H9 (cell line): ENCODE results near the gene WDR44. TPM values are rescaled to one million over a fixed set of nuclear protein-coding genes. Genes with fewer than 3 reads are reported as not detected.
"Not testable (repeated sequence)": the region's sequence is repeated elsewhere in the genome, so short reads cannot be mapped to it uniquely, and the experiment has no call there.

Experiments used
- DNase-seq: peaks from one replicate; pipeline ENCODE4 v3.0.0-alpha.2; 2017
- H2AFZ ChIP-seq: one replicate; pipeline ENCODE4 v1.6.1; 2013; ENCODE audit warnings: mild to moderate bottlenecking, low read length, control low read depth, moderate library complexity
- H2AK5ac ChIP-seq: 2 replicates; pipeline ENCODE4 v1.6.1; 2013; ENCODE audit warnings: low read length, control low read depth, mixed read lengths; ENCODE audit not compliant: insufficient read length
- H2BK120ac ChIP-seq: one replicate; pipeline ENCODE4 v1.6.1; 2013; ENCODE audit warnings: low read depth, mild to moderate bottlenecking, low read length, control low read depth, inconsistent platforms; ENCODE audit not compliant: poor library complexity, severe bottlenecking
- H2BK12ac ChIP-seq: 2 replicates; pipeline ENCODE4 v1.6.1; 2013; ENCODE audit warnings: low read length, control low read depth, mixed read lengths, low read depth; ENCODE audit not compliant: insufficient read length
- H2BK15ac ChIP-seq: 2 replicates; pipeline ENCODE4 v1.6.1; 2013; ENCODE audit warnings: low read depth, low read length, control low read depth
- H2BK20ac ChIP-seq: one replicate; pipeline ENCODE4 v1.6.1; 2013; ENCODE audit warnings: low read depth, mild to moderate bottlenecking, low read length, control low read depth, inconsistent platforms; ENCODE audit not compliant: poor library complexity, severe bottlenecking
- H2BK5ac ChIP-seq: 2 replicates; pipeline ENCODE4 v1.6.1; 2013; ENCODE audit warnings: low read length, control low read depth, mixed read lengths; ENCODE audit not compliant: insufficient read length
- H3K14ac ChIP-seq: 2 replicates; pipeline ENCODE4 v1.6.1; 2013; ENCODE audit warnings: low read length, control low read depth; ENCODE audit not compliant: insufficient read depth
- H3K18ac ChIP-seq: 2 replicates; pipeline ENCODE4 v1.6.1; 2013; ENCODE audit warnings: low read depth, mild to moderate bottlenecking, mixed read lengths, low read length, control low read depth; ENCODE audit not compliant: insufficient read length
- H3K23ac ChIP-seq: 2 replicates; pipeline ENCODE4 v1.6.1; 2013; ENCODE audit warnings: low read length, control low read depth, mixed read lengths, low read depth; ENCODE audit not compliant: insufficient read length
- H3K23me2 ChIP-seq: 2 replicates; pipeline ENCODE4 v1.6.1; 2013; ENCODE audit warnings: low read depth, mild to moderate bottlenecking, mixed read lengths, low read length, control low read depth; ENCODE audit not compliant: insufficient read length, poor library complexity, severe bottlenecking
- H3K27ac ChIP-seq: 2 replicates; pipeline ENCODE4 v1.5.1; 2013; ENCODE audit warnings: low read length, control low read depth, mixed read lengths, low read depth; ENCODE audit not compliant: insufficient read length
- H3K27me3 ChIP-seq: 2 replicates; pipeline ENCODE4 v1.6.1; 2013; ENCODE audit warnings: low read length, control low read depth, inconsistent platforms; ENCODE audit not compliant: insufficient read depth
- H3K4ac ChIP-seq: 2 replicates; pipeline ENCODE4 v1.6.1; 2013; ENCODE audit warnings: low read depth, mild to moderate bottlenecking, control low read depth, inconsistent platforms, low read length, moderate library complexity
- H3K4me1 ChIP-seq: 2 replicates; pipeline ENCODE4 v1.6.1; 2013; ENCODE audit warnings: low read length, control low read depth, inconsistent platforms; ENCODE audit not compliant: insufficient read depth
- H3K4me2 ChIP-seq: 2 replicates; pipeline ENCODE4 v1.6.1; 2013; ENCODE audit warnings: low read length, control low read depth, mixed read lengths; ENCODE audit not compliant: insufficient read length, insufficient read depth
- H3K56ac ChIP-seq: 2 replicates; pipeline ENCODE4 v1.6.1; 2013; ENCODE audit warnings: low read depth, mild to moderate bottlenecking, mixed read lengths, low read length, control low read depth; ENCODE audit not compliant: insufficient read length
- H3K79me1 ChIP-seq: 2 replicates; pipeline ENCODE4 v1.6.1; 2013; ENCODE audit warnings: low read depth, mild to moderate bottlenecking, moderate library complexity, low read length, control low read depth, inconsistent platforms; ENCODE audit not compliant: insufficient read depth, poor library complexity, severe bottlenecking
- H3K79me2 ChIP-seq: 2 replicates; pipeline ENCODE4 v1.6.1; 2013; ENCODE audit warnings: low read length, control low read depth, inconsistent platforms; ENCODE audit not compliant: insufficient read depth
- H3K9ac ChIP-seq: 2 replicates; pipeline ENCODE4 v1.6.1; 2013; ENCODE audit warnings: low read length, control low read depth, mixed read lengths; ENCODE audit not compliant: insufficient read length; ENCODE audit errors: extremely low read depth
- H3K9me3 ChIP-seq: one replicate; pipeline ENCODE4 v1.6.1; 2013; ENCODE audit warnings: low read depth, low read length, inconsistent platforms; ENCODE audit not compliant: control insufficient read depth
- H3T11ph ChIP-seq: one replicate; pipeline ENCODE4 v1.6.1; 2013; ENCODE audit warnings: mild to moderate bottlenecking, low read length, control low read depth, inconsistent platforms
- H4K20me1 ChIP-seq: one replicate; pipeline ENCODE4 v1.6.1; 2013; ENCODE audit not compliant: control insufficient read depth, insufficient read length, insufficient read depth
- H4K5ac ChIP-seq: 2 replicates; pipeline ENCODE4 v1.6.1; 2013; ENCODE audit warnings: low read depth, mild to moderate bottlenecking, mixed read lengths, low read length, control low read depth; ENCODE audit not compliant: insufficient read length
- H4K8ac ChIP-seq: replicated peaks from 2 replicates; pipeline ENCODE4 v1.6.1; 2013; ENCODE audit warnings: low read length, control low read depth, mixed read lengths, low read depth; ENCODE audit not compliant: insufficient read length
- H4K91ac ChIP-seq: 2 replicates; pipeline ENCODE4 v1.6.1; 2013; ENCODE audit warnings: low read depth, mild to moderate bottlenecking, moderate library complexity, mixed read lengths, low read length, control low read depth; ENCODE audit not compliant: insufficient read length
- H3K27ac Mint-ChIP-seq, 3 experiments: 2 replicates in 2 of 3; 3 replicates in 1 of 3; pipeline ENCODE4 v1.8.0; 2020 to 2021; ENCODE audit warnings: mixed read lengths in 3 of 3, mild to moderate bottlenecking in 1 of 3, moderate library complexity in 1 of 3
- H3K27me3 Mint-ChIP-seq: 2 replicates; pipeline ENCODE4 v1.8.0; 2021; ENCODE audit warnings: low read depth, mild to moderate bottlenecking, moderate library complexity, mixed read lengths
- H3K36me3 Mint-ChIP-seq, 3 experiments: 2 replicates in 2 of 3; 3 replicates in 1 of 3; pipeline ENCODE4 v1.8.0; 2020 to 2021; ENCODE audit warnings: low read depth in 3 of 3, mixed read lengths in 3 of 3; ENCODE audit not compliant: insufficient read depth in 1 of 3
- H3K4me1 Mint-ChIP-seq, 2 experiments: 2 replicates each; pipeline ENCODE4 v1.8.0; 2020; ENCODE audit warnings: mixed read lengths in 2 of 2
- H3K4me3 Mint-ChIP-seq, 2 experiments: 2 replicates in 1 of 2; 3 replicates in 1 of 2; pipeline ENCODE4 v1.8.0; 2020 to 2021; ENCODE audit warnings: mild to moderate bottlenecking in 2 of 2, mixed read lengths in 2 of 2, moderate library complexity in 1 of 2
- H3K9me3 Mint-ChIP-seq, 2 experiments: 2 replicates in 1 of 2; 3 replicates in 1 of 2; pipeline ENCODE4 v1.8.0; 2020; ENCODE audit warnings: mild to moderate bottlenecking in 2 of 2, mixed read lengths in 2 of 2, moderate library complexity in 1 of 2
- WGBS: extraction: QIAGEN DNeasy Blood & Tissue Kit; methylation state at CpG from one replicate; pipeline ENCODE4 v1.1.7; 2013; ENCODE audit warnings: missing lambda C conversion rate, low lambda C conversion rate, mixed read lengths; ENCODE audit not compliant: insufficient read length; ENCODE audit errors: extremely low coverage; 5-methylcytosine and 5-hydroxymethylcytosine counted together
- total RNA-seq: library from RNA; stranded (reverse); gene quantifications from 2 replicates; pipeline ENCODE4 v1.2.1, GENCODE V29; 2021
- TF ChIP-seq, protein P1 (sequence below): fragments of 200-600 bp; sonication (generic); conservative IDR thresholded peaks from 3 replicates; pipeline ENCODE4 v1.8.0; 2021; ENCODE audit warnings: antibody characterized with exemption, mild to moderate bottlenecking

The WDR44 gene
- total RNA-seq, 1 experiment from 2014 or later, result 29.6 TPM

DNA sequence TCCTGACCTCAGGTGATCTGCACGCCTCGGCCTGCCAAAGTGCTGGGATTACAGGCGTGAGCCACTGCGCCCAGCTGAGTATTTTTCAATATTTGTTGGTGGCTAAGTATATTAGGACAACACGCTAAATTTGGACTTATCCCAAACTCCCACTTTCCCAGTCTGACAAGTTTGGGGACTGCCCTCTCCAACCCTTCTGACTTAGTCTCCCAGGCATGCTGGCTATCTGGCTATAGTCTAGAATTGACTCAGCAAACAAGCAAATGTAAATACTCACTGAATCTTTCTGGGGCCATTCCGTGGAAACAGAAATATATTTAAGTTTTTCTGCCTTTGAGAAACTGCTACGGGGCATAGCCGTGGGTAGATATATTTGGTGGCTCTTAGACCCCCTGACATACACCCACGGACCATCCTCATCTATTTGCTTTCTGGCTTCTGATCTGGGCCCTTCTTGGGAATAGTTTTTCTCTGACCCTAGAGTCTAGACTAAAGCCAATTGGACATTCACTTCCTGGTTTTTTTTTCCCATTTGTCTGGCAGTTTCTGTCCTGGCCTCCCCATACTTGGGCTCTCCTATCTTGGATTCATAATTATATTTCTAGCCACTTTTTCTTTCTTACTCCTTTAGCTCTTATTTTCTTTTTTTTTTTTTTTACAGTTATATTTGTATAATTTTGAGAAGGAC is 138.5 kb downstream of the WDR44 start:
- Histone ChIP-seq H3K23me2 (no peaks in the 10 kb centered on the region), H3K9ac (no peak overlapping the region), H3K4ac (no peak overlapping the region), H2BK12ac (no peak overlapping the region), H2AK5ac (no peak overlapping the region), H2BK15ac (no peak overlapping the region), H3K4me2 (no peak overlapping the region), H3K14ac (no peak overlapping the region), H2AFZ (no peak overlapping the region), H3K23ac (no peak overlapping the region), H3K56ac (no peak overlapping the region), H2BK120ac (no peak overlapping the region), H3K4me1 (no peaks in the 10 kb centered on the region), H3K18ac (no peak overlapping the region), H4K5ac (no peak overlapping the region), H3K79me1 (no peaks in the 10 kb centered on the region), H3K27ac (no peak overlapping the region), H2BK20ac (no peak overlapping the region), H3T11ph (no peak overlapping the region), H4K91ac (no peak overlapping the region), H4K20me1 (no peaks in the 10 kb centered on the region), H2BK5ac (no peak overlapping the region), H3K9me3 (no peaks in the 10 kb centered on the region), H3K79me2 (no peaks in the 10 kb centered on the region), H4K8ac (no peak overlapping the region), H3K27me3 (no peaks in the 10 kb centered on the region)
- Mint-ChIP-seq H3K4me1 (no peaks in the 10 kb centered on the region), H3K36me3 (no peaks in the 10 kb centered on the region), H3K9me3 (peaks cover 0 to 52% of the 10 kb centered on the region in 2 experiments; a peak in 3 of 5 replicates), H3K4me3 (no peak overlapping the region), H3K27ac (no peak overlapping the region), H3K27me3 (no peaks in the 10 kb centered on the region)
- TF ChIP-seq, protein P1, sequence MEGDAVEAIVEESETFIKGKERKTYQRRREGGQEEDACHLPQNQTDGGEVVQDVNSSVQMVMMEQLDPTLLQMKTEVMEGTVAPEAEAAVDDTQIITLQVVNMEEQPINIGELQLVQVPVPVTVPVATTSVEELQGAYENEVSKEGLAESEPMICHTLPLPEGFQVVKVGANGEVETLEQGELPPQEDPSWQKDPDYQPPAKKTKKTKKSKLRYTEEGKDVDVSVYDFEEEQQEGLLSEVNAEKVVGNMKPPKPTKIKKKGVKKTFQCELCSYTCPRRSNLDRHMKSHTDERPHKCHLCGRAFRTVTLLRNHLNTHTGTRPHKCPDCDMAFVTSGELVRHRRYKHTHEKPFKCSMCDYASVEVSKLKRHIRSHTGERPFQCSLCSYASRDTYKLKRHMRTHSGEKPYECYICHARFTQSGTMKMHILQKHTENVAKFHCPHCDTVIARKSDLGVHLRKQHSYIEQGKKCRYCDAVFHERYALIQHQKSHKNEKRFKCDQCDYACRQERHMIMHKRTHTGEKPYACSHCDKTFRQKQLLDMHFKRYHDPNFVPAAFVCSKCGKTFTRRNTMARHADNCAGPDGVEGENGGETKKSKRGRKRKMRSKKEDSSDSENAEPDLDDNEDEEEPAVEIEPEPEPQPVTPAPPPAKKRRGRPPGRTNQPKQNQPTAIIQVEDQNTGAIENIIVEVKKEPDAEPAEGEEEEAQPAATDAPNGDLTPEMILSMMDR, result no peak
- no CpG with 5 or more reads among the region's 9 CpGs for WGBS
- no peak for DNase-seq

DNA sequence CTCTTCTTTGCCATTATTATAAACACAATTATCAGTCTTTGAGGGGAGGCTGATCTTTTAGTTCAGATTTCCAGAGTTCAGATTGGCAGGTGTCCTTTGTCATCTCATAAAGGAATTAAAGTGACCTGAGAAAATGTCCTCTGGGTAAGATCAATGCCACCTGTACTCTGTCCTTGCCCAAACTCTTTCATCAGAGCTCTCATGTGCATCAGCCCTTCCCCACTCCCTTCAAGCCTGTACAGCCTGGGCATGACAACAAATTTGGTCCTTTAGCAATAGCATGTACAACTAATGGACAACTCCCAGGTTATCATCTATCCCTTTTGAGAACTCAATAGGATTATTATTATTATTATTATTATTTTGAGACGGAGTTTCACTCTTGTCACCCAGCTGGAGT is 140.8 kb downstream of the WDR44 start:
- not testable (repeated sequence) for H2BK12ac ChIP-seq, H3K27me3 Mint-ChIP-seq, H3K18ac ChIP-seq, H3K27ac Mint-ChIP-seq, H3K23ac ChIP-seq, H3K14ac ChIP-seq, H3K79me1 ChIP-seq, H3K23me2 ChIP-seq, H3K4me1 Mint-ChIP-seq, H3T11ph ChIP-seq, H2BK120ac ChIP-seq, H3K27ac ChIP-seq, H4K5ac ChIP-seq, H3K9ac ChIP-seq, DNase-seq, H3K36me3 Mint-ChIP-seq, H3K4ac ChIP-seq, H3K56ac ChIP-seq, H3K27me3 ChIP-seq, H2BK20ac ChIP-seq, H3K9me3 ChIP-seq, H2BK15ac ChIP-seq, H3K79me2 ChIP-seq, H4K20me1 ChIP-seq, H3K4me2 ChIP-seq, H2BK5ac ChIP-seq, H2AFZ ChIP-seq, H4K91ac ChIP-seq, H3K4me3 Mint-ChIP-seq, H2AK5ac ChIP-seq, H4K8ac ChIP-seq, H3K4me1 ChIP-seq
- H3K9me3 Mint-ChIP-seq, result peaks cover 0 to 52% of the 10 kb centered on the region in 2 experiments; a peak in 2 of 5 replicates
- WGBS, result no CpG with 5 or more reads among the region's 1 CpG
